Dendritic cell treated with granulocyte-macrophage colony-stimulating factor and Interleukin-4, amounts not matched to agents 40 ng/mL and 50 ng/mL, for 4 days (primary cell): ENCODE results near the gene C11orf98.
"Not testable (repeated sequence)": the region's sequence is repeated elsewhere in the genome, so short reads cannot be mapped to it uniquely, and the experiment has no call there.

ENCODE experiments used
- H3K27ac Mint-ChIP-seq: one replicate; pipeline ENCODE4 v1.8.0; 2022; ENCODE audit warnings: mild to moderate bottlenecking, mixed read lengths
- H3K27me3 Mint-ChIP-seq: one replicate; pipeline ENCODE4 v1.8.0; 2022; ENCODE audit warnings: mild to moderate bottlenecking, mixed read lengths
- H3K36me3 Mint-ChIP-seq: one replicate; pipeline ENCODE4 v1.8.0; 2022; ENCODE audit warnings: low read depth, mixed read lengths
- H3K4me1 Mint-ChIP-seq: one replicate; pipeline ENCODE4 v1.8.0; 2022; ENCODE audit warnings: low read depth, mixed read lengths
- H3K4me3 Mint-ChIP-seq: one replicate; pipeline ENCODE4 v1.8.0; 2022; ENCODE audit warnings: mild to moderate bottlenecking, moderate library complexity, mixed read lengths
- H3K9me3 Mint-ChIP-seq: one replicate; pipeline ENCODE4 v1.8.0; 2022; ENCODE audit warnings: mixed read lengths
- intact Hi-C: fragments of 100-400 bp; cut with micrococcal nuclease; formaldehyde crosslinking; loops from one replicate; pipeline ENCODE4 v1.15.0; 2022

The C11orf98 gene

GRCh38 chr11:62676698-62677097 lies 11.7 kb upstream of the C11orf98 start:
- Mint-ChIP-seq H3K27ac (peak overlapping the region; percentile 95), H3K4me3 (no peak overlapping the region), H3K9me3 (no peaks in the 10 kb centered on the region), H3K27me3 (no peaks in the 10 kb centered on the region), H3K4me1 (peaks cover 56% of the 10 kb centered on the region), H3K36me3 (peaks cover 69% of the 10 kb centered on the region)
- intact Hi-C loops: no loop called here

- Mint-ChIP-seq H3K36me3 (peaks cover 78% of the 10 kb centered on the region), H3K4me1 (peaks cover 59% of the 10 kb centered on the region)
- H3K27me3 Mint-ChIP-seq, intact Hi-C loops, H3K9me3 Mint-ChIP-seq, H3K4me3 Mint-ChIP-seq, H3K27ac Mint-ChIP-seq: not testable (repeated sequence)
Measured at GRCh38 chr11:62675415-62675814, 10.4 kb upstream of the C11orf98 start.

- peaks cover 84% of the 10 kb centered on the region for H3K36me3 Mint-ChIP-seq
Measured at GRCh38 chr11:62673196-62673525, 8.2 kb upstream of the C11orf98 start.

GRCh38 chr11:62671608-62672389 lies 6.8 kb upstream of the C11orf98 start, which contains the start of the genes LBHD1 and UQCC3:
LBHD1 (minus strand) TSS chr11:62672267; CDS start chr11:62670031, 2,236 bp downstream.
UQCC3 (plus strand) TSS chr11:62671673; CDS start chr11:62671746, 73 bp downstream.
- H3K4me3 Mint-ChIP-seq: peak within 1 kb of the TSS; percentile 95
- intact Hi-C loops: loop anchor here (5.0 kb wide), 1 partner anchor 79 kb away; the partner anchor contains the start of gene TUT1
- H3K27ac Mint-ChIP-seq: peak within 1 kb of the TSS; percentile 96
- no peaks in the 10 kb centered on the region for H3K27me3 Mint-ChIP-seq
- no peaks in the 10 kb centered on the region for H3K9me3 Mint-ChIP-seq
- peaks cover 56% of the 10 kb centered on the region for H3K4me1 Mint-ChIP-seq
- H3K36me3 Mint-ChIP-seq: peaks cover 81% of the 10 kb centered on the region

More at GRCh38 chr11:62673196-62673525, 8.2 kb upstream of the C11orf98 start:
- Mint-ChIP-seq H3K4me3 (peak overlapping the region; percentile 95), H3K27me3 (no peaks in the 10 kb centered on the region), H3K4me1 (peaks cover 61% of the 10 kb centered on the region), H3K27ac (peak overlapping the region; percentile 96), H3K9me3 (no peaks in the 10 kb centered on the region)
- intact Hi-C loops: loop anchor here (5.0 kb wide), 1 partner anchor 81 kb away; the partner anchor contains the start of gene TUT1

- Mint-ChIP-seq H3K9me3 (no peaks in the 10 kb centered on the region), H3K4me1 (peaks cover 56% of the 10 kb centered on the region), H3K27me3 (no peaks in the 10 kb centered on the region), H3K4me3 (peak overlapping the region; percentile 95), H3K36me3 (peaks cover 81% of the 10 kb centered on the region), H3K27ac (peak overlapping the region; percentile 96)
- intact Hi-C loops: loop anchor here (5.0 kb wide), 1 partner anchor 79 kb away; the partner anchor contains the start of gene TUT1
Measured at GRCh38 chr11:62671236-62671607, 6.2 kb upstream of the C11orf98 start.

- Mint-ChIP-seq H3K36me3 (peaks cover 81% of the 10 kb centered on the region), H3K27me3 (no peaks in the 10 kb centered on the region), H3K27ac (no peak overlapping the region), H3K4me1 (peaks cover 51% of the 10 kb centered on the region), H3K4me3 (no peak overlapping the region), H3K9me3 (no peaks in the 10 kb centered on the region)
- intact Hi-C loops: loop anchor here (5.0 kb wide), 1 partner anchor 77 kb away; the partner anchor contains the start of gene TUT1
Measured at GRCh38 chr11:62669420-62670161, 4.6 kb upstream of the C11orf98 start.

- H3K27ac Mint-ChIP-seq: no peak overlapping the region
- no peaks in the 10 kb centered on the region for H3K27me3 Mint-ChIP-seq
- peaks cover 52% of the 10 kb centered on the region for H3K4me1 Mint-ChIP-seq
- H3K4me3 Mint-ChIP-seq: no peak overlapping the region
- intact Hi-C loops: no loop called here
- H3K9me3 Mint-ChIP-seq: no peaks in the 10 kb centered on the region
- peaks cover 76% of the 10 kb centered on the region for H3K36me3 Mint-ChIP-seq
Measured at GRCh38 chr11:62667460-62667859, 2.5 kb upstream of the C11orf98 start.

- Mint-ChIP-seq H3K4me3 (peak overlapping the region; percentile 94), H3K27me3 (no peaks in the 10 kb centered on the region), H3K9me3 (no peaks in the 10 kb centered on the region), H3K27ac (peak overlapping the region; percentile 88), H3K36me3 (peaks cover 70% of the 10 kb centered on the region), H3K4me1 (peaks cover 45% of the 10 kb centered on the region)
- intact Hi-C loops: no loop called here
Measured at GRCh38 chr11:62666259-62666926, 1.4 kb upstream of the C11orf98 start.

- peaks cover 39% of the 10 kb centered on the region for H3K4me1 Mint-ChIP-seq
- no peaks in the 10 kb centered on the region for H3K27me3 Mint-ChIP-seq
- intact Hi-C loops: no loop called here
- peak overlapping the region; percentile 94 for H3K4me3 Mint-ChIP-seq
- H3K36me3 Mint-ChIP-seq: peaks cover 65% of the 10 kb centered on the region
- peak overlapping the region; percentile 88 for H3K27ac Mint-ChIP-seq
- no peaks in the 10 kb centered on the region for H3K9me3 Mint-ChIP-seq
Measured at GRCh38 chr11:62665599-62666258, 719 bp upstream of the C11orf98 start.

GRCh38 chr11:62664405-62665074 lies 470 bp downstream of the C11orf98 start:
- no peaks in the 10 kb centered on the region for H3K27me3 Mint-ChIP-seq
- peak overlapping the region; percentile 94 for H3K4me3 Mint-ChIP-seq
- intact Hi-C loops: no loop called here
- peaks cover 63% of the 10 kb centered on the region for H3K36me3 Mint-ChIP-seq
- peak overlapping the region; percentile 88 for H3K27ac Mint-ChIP-seq
- H3K9me3 Mint-ChIP-seq: no peaks in the 10 kb centered on the region
- H3K4me1 Mint-ChIP-seq: peaks cover 29% of the 10 kb centered on the region

GRCh38 chr11:62656796-62657429 lies 8.1 kb downstream of the C11orf98 start:
- H3K4me1 Mint-ChIP-seq: peaks cover 13% of the 10 kb centered on the region
- intact Hi-C loops: no loop called here
- H3K9me3 Mint-ChIP-seq: no peaks in the 10 kb centered on the region
- H3K27ac Mint-ChIP-seq: no peak overlapping the region
- no peaks in the 10 kb centered on the region for H3K27me3 Mint-ChIP-seq
- peaks cover 8% of the 10 kb centered on the region for H3K36me3 Mint-ChIP-seq
- H3K4me3 Mint-ChIP-seq: no peak overlapping the region

- H3K4me3 Mint-ChIP-seq: peak overlapping the region; percentile 21
- H3K27me3 Mint-ChIP-seq: no peaks in the 10 kb centered on the region
- H3K36me3 Mint-ChIP-seq: peaks cover 24% of the 10 kb centered on the region
- intact Hi-C loops: no loop called here
- H3K9me3 Mint-ChIP-seq: no peaks in the 10 kb centered on the region
- H3K4me1 Mint-ChIP-seq: peaks cover 18% of the 10 kb centered on the region
- H3K27ac Mint-ChIP-seq: peak overlapping the region; percentile 93
Measured at GRCh38 chr11:62654297-62654696, 10.7 kb downstream of the C11orf98 start.
